Measurements from ENCODE around the gene CLEC4A.
"Not testable (repeated sequence)": the region's sequence is repeated elsewhere in the genome, so short reads cannot be mapped to it uniquely, and the experiment has no call there.

GRCh38 chr12:8188088-8188487 lies 64.7 kb downstream of the CLEC4A start:
- TF ChIP-seq, protein P1, sequence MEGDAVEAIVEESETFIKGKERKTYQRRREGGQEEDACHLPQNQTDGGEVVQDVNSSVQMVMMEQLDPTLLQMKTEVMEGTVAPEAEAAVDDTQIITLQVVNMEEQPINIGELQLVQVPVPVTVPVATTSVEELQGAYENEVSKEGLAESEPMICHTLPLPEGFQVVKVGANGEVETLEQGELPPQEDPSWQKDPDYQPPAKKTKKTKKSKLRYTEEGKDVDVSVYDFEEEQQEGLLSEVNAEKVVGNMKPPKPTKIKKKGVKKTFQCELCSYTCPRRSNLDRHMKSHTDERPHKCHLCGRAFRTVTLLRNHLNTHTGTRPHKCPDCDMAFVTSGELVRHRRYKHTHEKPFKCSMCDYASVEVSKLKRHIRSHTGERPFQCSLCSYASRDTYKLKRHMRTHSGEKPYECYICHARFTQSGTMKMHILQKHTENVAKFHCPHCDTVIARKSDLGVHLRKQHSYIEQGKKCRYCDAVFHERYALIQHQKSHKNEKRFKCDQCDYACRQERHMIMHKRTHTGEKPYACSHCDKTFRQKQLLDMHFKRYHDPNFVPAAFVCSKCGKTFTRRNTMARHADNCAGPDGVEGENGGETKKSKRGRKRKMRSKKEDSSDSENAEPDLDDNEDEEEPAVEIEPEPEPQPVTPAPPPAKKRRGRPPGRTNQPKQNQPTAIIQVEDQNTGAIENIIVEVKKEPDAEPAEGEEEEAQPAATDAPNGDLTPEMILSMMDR (IDR thresholded peaks at IDR 0.05), result not testable (repeated sequence)
- TF ChIP-seq POLR2A (IDR thresholded peaks at IDR 0.05), result not testable (repeated sequence)
